ENCODE data around the gene RNF43. TPM values are rescaled to one million over a fixed set of nuclear protein-coding genes. Genes with fewer than 3 reads are reported as not detected.

Gene RNF43
- total and polyA plus RNA-seq, 4 donors = 4.1 to 8.4 (median 5.1) TPM

GRCh38 chr17:58390884-58391283, 26.4 kb downstream of the RNF43 start:
- no peaks in the 10 kb centered on the region for H3K27me3 ChIP-seq (ENCODE audit: control insufficient read depth in 4 of 4, insufficient read depth in 4 of 4, low read length in 3 of 4)
- no peak for DNase-seq (ENCODE audit: low spot score)
- peak overlapping the region; percentile 45 to 69 for H3K27ac ChIP-seq (ENCODE audit: low read depth in 1 of 2, low read length in 2 of 2)
- H3K4me1 ChIP-seq (ENCODE audit: control insufficient read depth in 4 of 4, insufficient read depth in 4 of 4, low read length in 3 of 4) = peaks cover 12 to 53% (median 35%) of the 10 kb centered on the region in 4 donors
- no peaks in the 10 kb centered on the region for H3K36me3 ChIP-seq (ENCODE audit: control insufficient read depth in 4 of 4, insufficient read depth in 3 of 4, low read depth in 1 of 4, low read length in 3 of 4)
- no peak overlapping the region for H3K9ac ChIP-seq (ENCODE audit: low read depth in 1 of 2, low read length in 2 of 2)
- TF ChIP-seq NR2F2 (IDR thresholded peaks at IDR 0.05) = no peak
- no peak for TF ChIP-seq MAX (IDR thresholded peaks at IDR 0.05)
- TF ChIP-seq CTCF (IDR thresholded peaks at IDR 0.05; ENCODE audit: low read depth, low read length, missing input control) = no peak
- no peak for TF ChIP-seq HNF4A (conservative IDR thresholded peaks at IDR 0.05)
- TF ChIP-seq FOXA1 (IDR thresholded peaks at IDR 0.05) = no peak
- WGBS = 81% methylated on average over 2 of the region's 2 CpGs
- H3K9me3 ChIP-seq (ENCODE audit: control insufficient read depth in 4 of 4, low read length in 3 of 4) = no peaks in the 10 kb centered on the region
- H3K4me3 ChIP-seq (ENCODE audit: low read depth in 1 of 3, low read length in 3 of 3) = no peak overlapping the region

- Histone ChIP-seq H3K4me3 (ENCODE audit: low read depth in 1 of 3, low read length in 3 of 3) (no peak overlapping the region), H3K27ac (ENCODE audit: low read depth in 1 of 2, low read length in 2 of 2) (no peak overlapping the region), H3K9me3 (ENCODE audit: control insufficient read depth in 4 of 4, low read length in 3 of 4) (no peaks in the 10 kb centered on the region), H3K4me1 (ENCODE audit: control insufficient read depth in 4 of 4, insufficient read depth in 4 of 4, low read length in 3 of 4) (peaks cover 13 to 73% (median 58%) of the 10 kb centered on the region in 4 donors), H3K36me3 (ENCODE audit: control insufficient read depth in 4 of 4, insufficient read depth in 3 of 4, low read depth in 1 of 4, low read length in 3 of 4) (no peaks in the 10 kb centered on the region), H3K9ac (ENCODE audit: low read depth in 1 of 2, low read length in 2 of 2) (no peak overlapping the region), H3K27me3 (ENCODE audit: control insufficient read depth in 4 of 4, insufficient read depth in 4 of 4, low read length in 3 of 4) (no peaks in the 10 kb centered on the region)
- 59% methylated on average over 3 of the region's 3 CpGs for WGBS
- TF ChIP-seq SP1 (IDR thresholded peaks at IDR 0.05) (no peak), YY1 (IDR thresholded peaks at IDR 0.05) (no peak), JUND (IDR thresholded peaks at IDR 0.05) (no peak), REST (IDR thresholded peaks at IDR 0.05) (no peak), RAD21 (IDR thresholded peaks at IDR 0.05) (no peak), NR2F2 (IDR thresholded peaks at IDR 0.05) (no peak), ZBTB33 (IDR thresholded peaks at IDR 0.05) (no peak), TAF1 (conservative IDR thresholded peaks at IDR 0.05) (no peak), CTCF (IDR thresholded peaks at IDR 0.05; ENCODE audit: low read depth, low read length, missing input control) (no peak), FOXA1 (IDR thresholded peaks at IDR 0.05) (no peak)
- no peak for DNase-seq (ENCODE audit: low spot score)
Observed at GRCh38 chr17:58388302-58389190, 28.8 kb downstream of the RNF43 start.
